Activated T-cell treated with anti-CD3 and anti-CD28 coated beads for 4 hours (primary cell): ENCODE measurements around the gene GATA1.
A peak's percentile ranks its signal among the peaks of the same experiment; 100 is the strongest.

Experiments
- DNase-seq: peaks from one replicate; pipeline ENCODE4 v3.0.0-alpha.2; 2020

Gene GATA1

DNA sequence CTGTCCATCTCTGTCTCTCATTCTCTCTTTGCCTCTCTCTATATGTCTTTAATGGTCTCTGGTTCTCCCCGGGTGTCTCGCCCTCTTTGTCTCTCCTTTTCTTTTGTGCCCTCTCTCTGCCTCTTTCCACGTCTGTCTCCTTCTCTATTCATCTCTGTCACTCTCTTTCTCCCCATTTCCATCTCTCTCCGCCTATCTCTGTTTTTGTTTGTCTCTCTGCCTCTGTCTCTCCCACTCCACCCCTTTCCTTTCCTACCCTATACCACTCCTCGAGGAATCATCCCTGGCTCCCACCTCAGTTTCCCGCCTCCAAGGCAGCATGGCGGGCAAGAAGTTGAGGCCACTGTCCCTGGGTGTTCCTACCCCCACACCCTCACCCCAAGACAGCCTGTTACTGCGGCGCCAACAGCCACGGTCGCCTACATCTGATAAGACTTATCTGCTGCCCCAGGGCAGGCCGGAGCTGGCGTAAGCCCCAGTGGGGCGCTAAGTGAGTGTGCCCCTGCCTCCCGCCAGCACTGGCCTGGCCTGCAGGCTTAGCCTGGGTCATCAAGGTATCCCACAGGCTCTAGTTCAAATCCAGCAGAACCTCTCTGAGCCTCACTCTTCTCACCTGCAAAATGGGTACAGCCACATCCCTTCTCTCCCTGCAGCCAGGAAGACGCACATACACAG lies 713 bp upstream of the GATA1 start:
- no peak for DNase-seq

GRCh38 chrX:48786825-48787504 lies 575 bp downstream of the GATA1 start:
- DNase-seq, result no peak

DNA sequence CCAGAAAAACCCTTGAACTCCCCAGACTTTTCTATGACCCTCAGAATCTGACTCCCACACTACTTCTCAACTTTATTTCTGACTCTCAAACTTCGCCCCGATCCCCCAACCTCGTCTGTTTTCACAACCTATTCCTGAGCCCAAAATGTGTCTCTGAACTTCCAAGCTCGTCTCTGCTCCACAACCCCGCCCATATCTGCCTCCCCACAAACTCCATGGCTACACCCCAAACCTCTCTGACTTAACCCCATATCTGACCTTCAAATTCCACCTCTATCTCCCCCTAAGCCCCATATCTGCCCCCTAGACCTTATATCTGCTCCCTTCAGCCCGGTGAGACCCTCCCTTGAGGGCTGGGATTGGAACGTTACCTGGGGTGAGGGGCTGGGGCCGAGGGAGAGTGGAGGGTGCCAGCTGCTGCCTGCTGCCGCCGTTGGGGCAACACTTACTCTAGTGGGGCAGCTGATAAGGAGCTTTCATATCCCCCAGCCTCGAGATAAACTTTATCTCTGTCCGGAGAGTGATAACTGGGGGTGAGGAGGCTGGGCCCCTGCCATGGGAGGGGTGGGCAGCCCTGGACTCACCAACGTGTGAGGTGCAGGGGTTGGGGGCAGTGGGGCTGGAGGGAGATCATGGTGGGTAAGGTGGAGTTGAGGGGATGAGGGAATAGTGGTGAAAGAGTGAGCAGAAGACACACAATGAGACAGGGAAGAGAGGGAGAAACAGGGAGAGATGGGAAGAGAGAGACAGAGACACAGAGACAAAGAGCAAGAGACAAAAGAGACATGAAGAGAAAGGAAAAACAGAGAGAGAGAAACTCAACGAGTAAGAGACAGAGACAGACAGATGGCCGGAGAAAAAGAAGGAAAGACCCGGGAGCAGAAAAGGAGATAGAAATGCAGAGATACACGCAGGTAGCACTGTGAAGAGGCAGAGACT lies 1.4 kb downstream of the GATA1 start:
- no peak for DNase-seq

DNA sequence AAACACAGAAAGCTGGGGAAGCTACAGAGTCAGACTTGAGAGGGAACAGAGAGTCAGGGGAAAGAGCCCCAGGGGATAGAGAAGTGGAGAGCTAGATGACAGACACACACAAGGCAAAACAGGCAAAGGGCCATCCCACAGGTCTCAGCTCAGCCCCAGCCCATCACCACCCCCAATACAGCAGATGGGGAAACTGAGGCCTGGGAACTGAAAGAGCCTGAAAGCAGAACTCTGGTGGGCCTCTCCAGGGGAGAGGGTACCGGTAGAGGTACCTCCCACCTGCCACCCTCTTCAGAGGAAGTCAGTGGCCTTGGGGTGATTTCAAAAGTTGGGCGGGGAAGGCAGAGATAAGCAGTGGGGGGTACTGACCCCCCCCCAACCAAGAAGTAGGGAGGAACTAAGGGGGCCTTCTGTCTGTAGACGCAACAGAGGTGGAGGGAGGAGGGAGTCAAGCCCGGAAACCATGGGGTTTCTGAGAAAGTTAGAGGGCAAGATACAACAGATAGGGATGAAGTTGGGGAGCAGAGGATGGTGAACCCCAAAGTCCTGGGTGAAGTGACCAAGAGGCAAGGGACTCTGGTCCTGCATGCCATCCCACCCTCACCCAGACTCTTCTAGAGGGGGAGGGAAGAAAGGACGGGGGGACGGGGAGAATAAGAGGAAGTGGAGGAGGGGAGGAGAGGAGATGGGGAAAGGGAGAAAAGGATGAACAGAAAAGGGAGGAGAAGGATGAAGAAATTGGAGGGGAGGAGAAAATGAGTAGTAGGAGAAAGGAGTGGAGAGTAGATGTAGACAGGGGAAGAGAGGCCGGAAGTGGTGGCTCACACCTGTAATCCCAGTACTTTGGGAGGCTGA lies 3.2 kb downstream of the GATA1 start:
- DNase-seq, result no peak

DNA sequence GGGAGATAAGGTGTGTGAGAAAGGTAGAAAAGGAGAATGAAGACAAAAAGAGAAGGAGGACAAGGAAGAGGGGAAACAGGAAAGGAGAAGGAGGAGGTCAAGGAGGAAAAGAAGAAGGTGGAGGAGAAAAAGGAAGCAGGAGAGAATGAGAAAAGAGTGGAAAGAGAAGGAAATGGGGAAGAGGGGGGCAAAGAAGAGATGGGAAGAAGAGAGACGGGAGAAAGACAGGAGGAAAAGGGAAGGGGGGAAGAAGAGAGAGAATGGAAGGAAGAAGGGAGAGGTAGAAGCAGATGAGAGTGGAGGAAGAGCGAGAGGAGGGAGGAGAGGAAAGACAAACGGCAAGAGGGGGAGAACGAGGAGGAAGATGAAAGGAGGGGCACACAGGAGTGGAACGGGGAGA lies 4.1 kb downstream of the GATA1 start:
- no peak for DNase-seq

- DNase-seq, result no peak
These were observed 4.9 kb downstream of the GATA1 start for GRCh38 chrX:48791063-48791820.

DNA sequence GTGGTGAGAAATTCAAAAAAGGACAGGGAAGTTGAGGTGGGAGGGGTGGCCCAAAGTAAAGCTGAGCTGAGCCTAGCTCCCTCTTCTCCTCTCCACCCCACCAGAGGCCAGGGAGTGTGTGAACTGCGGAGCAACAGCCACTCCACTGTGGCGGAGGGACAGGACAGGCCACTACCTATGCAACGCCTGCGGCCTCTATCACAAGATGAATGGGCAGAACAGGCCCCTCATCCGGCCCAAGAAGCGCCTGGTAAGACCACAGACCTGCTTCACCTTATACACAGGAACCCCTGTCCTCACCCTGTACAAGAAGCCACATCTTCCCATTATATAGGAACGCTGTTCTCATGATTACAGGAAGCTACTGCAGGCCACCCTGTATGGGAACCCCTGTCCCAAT lies 5.8 kb downstream of the GATA1 start:
- DNase-seq, result no peak

- DNase-seq, result no peak
These were observed 7.5 kb downstream of the GATA1 start for GRCh38 chrX:48793935-48794334.

DNA sequence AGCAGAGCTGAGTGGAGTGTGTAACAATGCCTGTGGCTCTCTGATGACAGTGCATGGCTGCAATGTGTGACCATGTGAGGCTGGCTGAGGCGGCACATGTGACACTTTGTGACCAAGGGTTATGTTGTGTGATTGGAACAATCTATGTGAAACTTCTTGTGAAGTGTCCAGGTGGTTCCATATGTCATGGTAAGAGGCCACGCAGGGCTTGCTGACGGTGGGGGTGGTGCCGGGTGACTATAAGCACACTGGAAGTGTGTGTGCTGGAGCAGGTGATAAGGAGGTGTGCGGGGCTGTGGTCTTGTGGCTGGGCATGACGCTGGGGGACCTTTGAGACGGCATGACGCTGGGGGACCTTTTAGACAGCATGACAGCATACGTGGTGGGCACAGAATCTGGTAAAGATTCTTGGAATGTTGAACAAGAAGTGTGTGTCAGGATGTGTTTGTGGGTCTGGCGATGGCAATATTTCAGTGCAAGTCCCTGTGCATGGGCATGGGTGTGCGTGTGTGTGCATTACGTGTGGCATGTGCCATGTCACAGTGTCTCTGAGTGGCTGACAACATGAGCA lies 8.0 kb downstream of the GATA1 start:
- DNase-seq, result no peak

- DNase-seq, result no peak
These were observed 8.6 kb downstream of the GATA1 start for GRCh38 chrX:48794911-48795515.

- no peak for DNase-seq
These were observed 11.9 kb downstream of the GATA1 start for GRCh38 chrX:48798318-48798717.

DNA sequence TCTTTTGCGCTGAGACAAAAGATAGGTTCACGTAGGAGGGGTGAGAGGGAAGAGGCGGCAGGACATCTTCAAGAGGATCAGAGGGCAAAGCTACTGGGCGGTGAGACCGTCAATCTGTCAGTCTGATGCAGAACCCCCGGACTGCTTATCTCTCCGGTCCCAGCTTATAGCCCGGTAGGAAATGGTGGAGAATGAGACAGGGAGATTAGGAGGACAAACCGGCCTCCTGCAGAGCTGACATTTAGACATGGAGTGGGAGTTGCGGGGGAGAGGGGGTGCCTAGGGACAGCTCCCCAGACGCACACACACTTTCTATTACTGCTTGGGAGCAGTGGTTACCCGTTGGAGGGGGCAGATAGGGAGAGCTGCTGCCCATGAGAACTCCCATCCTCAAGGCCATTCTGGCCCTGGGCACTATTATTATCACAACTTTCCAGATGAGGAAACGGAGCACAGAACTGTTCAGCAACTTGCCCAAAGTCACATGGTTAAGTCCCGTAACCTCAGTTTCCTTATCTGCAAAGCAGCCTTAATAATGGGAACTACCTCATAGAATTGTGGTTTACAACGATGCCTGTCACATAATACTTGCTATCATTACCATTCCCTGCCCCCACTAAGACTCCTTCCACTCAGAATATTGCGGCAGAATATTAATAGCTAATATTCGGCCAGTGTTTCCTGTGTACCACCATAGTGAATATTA lies 14.3 kb downstream of the GATA1 start:
- DNase-seq, result no peak

GRCh38 chrX:48801280-48802088 lies 15.1 kb downstream of the GATA1 start, which contains the start of gene HDAC6:
HDAC6 (plus strand) TSS chrX:48802067; CDS start chrX:48802693, 626 bp downstream.
- DNase-seq, result peak; percentile 85

DNA sequence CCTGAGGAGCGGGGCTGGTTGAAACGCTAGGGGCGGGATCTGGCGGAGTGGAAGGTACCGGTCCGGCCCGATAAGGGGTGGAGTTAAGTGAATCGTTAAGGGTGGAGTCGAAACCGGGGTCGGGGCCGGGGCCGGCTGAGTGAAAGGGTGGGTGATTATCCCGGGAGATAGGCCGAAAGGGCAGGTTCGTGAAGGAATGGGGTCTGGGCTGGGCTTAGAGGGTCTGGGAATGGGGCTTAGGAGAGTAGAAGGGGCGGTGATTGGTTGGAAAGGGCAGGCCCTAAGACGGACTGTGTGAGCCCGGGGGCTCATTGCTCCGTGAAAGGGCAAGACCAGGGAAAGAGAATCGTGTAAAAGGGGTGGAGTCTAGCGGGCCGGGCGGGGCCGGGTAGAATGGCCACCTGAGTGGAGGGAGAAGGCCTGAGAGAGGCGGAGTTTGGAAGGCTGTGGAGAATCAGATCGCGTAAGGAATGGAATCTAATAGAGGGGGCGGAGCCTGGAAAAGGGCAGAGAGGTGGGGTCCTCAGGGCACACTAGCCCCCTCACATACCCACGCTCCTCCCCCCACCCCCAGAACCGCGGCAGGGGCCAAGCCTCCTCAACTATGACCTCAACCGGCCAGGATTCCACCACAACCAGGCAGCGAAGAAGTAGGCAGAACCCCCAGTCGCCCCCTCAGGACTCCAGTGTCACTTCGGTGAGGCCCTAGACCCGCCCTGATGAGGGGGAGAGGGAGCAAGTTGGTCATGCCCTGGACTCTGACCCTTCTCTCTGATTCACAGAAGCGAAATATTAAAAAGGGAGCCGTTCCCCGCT lies 15.9 kb downstream of the GATA1 start:
- DNase-seq, result peak; percentile 17

GRCh38 chrX:48802905-48803200 lies 16.5 kb downstream of the GATA1 start:
- DNase-seq, result no peak

- DNase-seq, result no peak
These were observed 19.7 kb downstream of the GATA1 start for GRCh38 chrX:48806081-48806480.

GRCh38 chrX:48813644-48814043 lies 27.3 kb downstream of the GATA1 start:
- no peak for DNase-seq

- no peak for DNase-seq
These were observed 28.3 kb downstream of the GATA1 start for GRCh38 chrX:48814722-48815121.

GRCh38 chrX:48815266-48815665 lies 28.9 kb downstream of the GATA1 start:
- DNase-seq, result no peak
